ENCODE data around the gene CARS1.

- TF ChIP-seq CTCF (IDR thresholded peaks at IDR 0.05) (no peak), EZH2phosphoT487 (IDR thresholded peaks at IDR 0.05) (no peak)
Measured at GRCh38 chr11:2992234-2992996, 64.8 kb downstream of the CARS1 start, which contains the start of gene NAP1L4.

All from neural progenitor cell (in vitro differentiated cells).